22Rv1 (cell line): ENCODE measurements around the gene PCDHGA11.
"Not testable (repeated sequence)": the region's sequence is repeated elsewhere in the genome, so short reads cannot be mapped to it uniquely, and the experiment has no call there.

ENCODE experiments used
- H3K27ac ChIP-seq: fragments of 450-650 bp; 2 replicates; pipeline ENCODE4 v1.5.1; 2017
- CTCF ChIP-seq: fragments of 450-650 bp; IDR thresholded peaks from 2 replicates; pipeline ENCODE4 v1.5.1; 2017; ENCODE audit warnings: mild to moderate bottlenecking
- ZFX ChIP-seq: fragments of 450-650 bp; IDR thresholded peaks from 2 replicates; pipeline ENCODE4 v1.6.1; 2017; ENCODE audit warnings: antibody characterized with exemption, borderline replicate concordance

Gene PCDHGA11

GRCh38 chr5:141420855-141421488 is at the start of gene PCDHGA11:
Gene PCDHGA11, plus strand, starts transcription at chr5:141421051. Its CDS starts 177 bp downstream, at chr5:141421228.
- TF ChIP-seq ZFX (no peak), CTCF (peak; percentile 89)
- H3K27ac ChIP-seq = no peak within 1 kb of the TSS

- TF ChIP-seq CTCF (no peak), ZFX (no peak)
- no peak overlapping the region for H3K27ac ChIP-seq
These were observed 49.0 kb upstream of the PCDHGA11 start for GRCh38 chr5:141371572-141372475.

- no peak for TF ChIP-seq ZFX
- TF ChIP-seq CTCF = peak; percentile 80
- H3K27ac ChIP-seq = no peak within 1 kb of the TSS
These were observed 47.1 kb upstream of the PCDHGA11 start, which contains the start of gene PCDHGA6 for GRCh38 chr5:141373673-141374317. Gene PCDHGA6, plus strand, starts transcription at chr5:141373891. Its CDS starts 193 bp downstream, at chr5:141374084.

GRCh38 chr5:141374627-141375026 is 46.2 kb upstream of the PCDHGA11 start:
- H3K27ac ChIP-seq = no peak overlapping the region
- no peak for TF ChIP-seq ZFX
- TF ChIP-seq CTCF = no peak

GRCh38 chr5:141375444-141376155 is 45.3 kb upstream of the PCDHGA11 start:
- H3K27ac ChIP-seq = not testable (repeated sequence)
- peak; percentile 28 for TF ChIP-seq CTCF

GRCh38 chr5:141382469-141383294 is 38.2 kb upstream of the PCDHGA11 start, which contains the start of gene PCDHGA7:
Gene PCDHGA7, plus strand, starts transcription at chr5:141382742. Its CDS starts 158 bp downstream, at chr5:141382900.
- TF ChIP-seq CTCF = peak; percentile 72
- no peak for TF ChIP-seq ZFX
- no peak within 1 kb of the TSS for H3K27ac ChIP-seq
